GDM1 (cell line): ENCODE data around the gene AKAP6.

Source experiments
- DNase-seq: peaks from one replicate; lab custom pipeline; 2025; lab: John Stamatoyannopoulos, UW

AKAP6 gene

GRCh38 chr14:32678088-32678487 lies 349.0 kb downstream of the AKAP6 start:
- no peak for DNase-seq

GRCh38 chr14:32679927-32680612 lies 351.0 kb downstream of the AKAP6 start:
- no peak for DNase-seq

GRCh38 chr14:32681598-32681997 lies 352.5 kb downstream of the AKAP6 start:
- DNase-seq, result no peak

- no peak for DNase-seq
Observed at GRCh38 chr14:32682214-32682613, 353.1 kb downstream of the AKAP6 start.

GRCh38 chr14:32683679-32684078 lies 354.6 kb downstream of the AKAP6 start:
- DNase-seq, result no peak

- no peak for DNase-seq
Observed at GRCh38 chr14:32688941-32689340, 359.8 kb downstream of the AKAP6 start.

- no peak for DNase-seq
Observed at GRCh38 chr14:32692441-32692840, 363.3 kb downstream of the AKAP6 start.

- DNase-seq, result no peak
Observed at GRCh38 chr14:32693114-32693513, 364.0 kb downstream of the AKAP6 start.

GRCh38 chr14:32694795-32695449 lies 365.8 kb downstream of the AKAP6 start:
- no peak for DNase-seq

- DNase-seq, result no peak
Observed at GRCh38 chr14:32696325-32697091, 367.4 kb downstream of the AKAP6 start.

GRCh38 chr14:32697114-32697513 lies 368.0 kb downstream of the AKAP6 start:
- DNase-seq, result no peak

- DNase-seq, result no peak
Observed at GRCh38 chr14:32697704-32698103, 368.6 kb downstream of the AKAP6 start.

GRCh38 chr14:32698831-32699230 lies 369.7 kb downstream of the AKAP6 start:
- no peak for DNase-seq

GRCh38 chr14:32701475-32701874 lies 372.4 kb downstream of the AKAP6 start:
- no peak for DNase-seq

- no peak for DNase-seq
Observed at GRCh38 chr14:32702088-32702487, 373.0 kb downstream of the AKAP6 start.

GRCh38 chr14:32702562-32702961 lies 373.5 kb downstream of the AKAP6 start:
- DNase-seq, result no peak

GRCh38 chr14:32703183-32703621 lies 374.1 kb downstream of the AKAP6 start:
- no peak for DNase-seq

GRCh38 chr14:32706721-32707519 lies 377.8 kb downstream of the AKAP6 start:
- DNase-seq, result no peak

GRCh38 chr14:32707742-32708500 lies 378.8 kb downstream of the AKAP6 start:
- DNase-seq, result no peak

GRCh38 chr14:32709027-32709426 lies 379.9 kb downstream of the AKAP6 start:
- no peak for DNase-seq

- DNase-seq, result no peak
Observed at GRCh38 chr14:32710231-32710671, 381.2 kb downstream of the AKAP6 start.
